HG03060 (cell line): ENCODE results near the gene PKD1.

Experiments used
- ATAC-seq: cut with Tn5 transposase; IDR thresholded peaks from one replicate; pipeline ENCODE4 v1.9.1; 2021; ENCODE audit warnings: low read depth, moderate number of reproducible peaks; ENCODE audit not compliant: unreplicated experiment

The PKD1 gene

GRCh38 chr16:2039274-2040031, 96.2 kb downstream of the PKD1 start:
- no peak for ATAC-seq
